Measurements from ENCODE around the gene SYPL2. TPM values are rescaled to one million over a fixed set of nuclear protein-coding genes. Genes with fewer than 3 reads are reported as not detected.

SYPL2 gene
- total RNA-seq, 1 donor from 2014 or later: 1.5 TPM

DNA sequence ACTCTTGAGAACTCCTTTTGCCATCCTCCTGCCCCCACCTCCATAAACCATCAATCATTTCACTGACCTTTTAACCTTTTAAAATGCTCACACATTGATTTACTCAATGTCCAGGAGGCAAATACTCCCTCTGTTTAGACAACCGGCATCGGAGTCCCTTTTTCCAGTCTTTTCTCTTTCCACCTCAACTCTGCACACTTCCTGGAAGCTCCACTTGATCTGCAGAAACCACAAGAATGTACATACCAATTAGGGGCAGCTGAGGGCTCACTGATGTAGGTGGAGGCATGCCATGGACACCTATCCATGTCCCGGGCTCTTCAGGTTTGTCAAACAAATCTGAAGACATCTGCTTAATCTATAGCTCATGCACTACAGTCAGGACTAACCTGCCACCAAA lies 48.5 kb downstream of the SYPL2 start:
- intact Hi-C loops (cut with DNase I): no loop called here
- H3K9me3 ChIP-seq: no peaks in the 10 kb centered on the region
- H3K4me1 ChIP-seq: peaks cover 7% of the 10 kb centered on the region
- no peaks in the 10 kb centered on the region for H3K36me3 ChIP-seq
- H3K27ac ChIP-seq: no peak overlapping the region
- no peak overlapping the region for H3K4me3 ChIP-seq
- no peaks in the 10 kb centered on the region for H3K27me3 ChIP-seq (ENCODE audit: low read depth)
- TF ChIP-seq, protein P1, sequence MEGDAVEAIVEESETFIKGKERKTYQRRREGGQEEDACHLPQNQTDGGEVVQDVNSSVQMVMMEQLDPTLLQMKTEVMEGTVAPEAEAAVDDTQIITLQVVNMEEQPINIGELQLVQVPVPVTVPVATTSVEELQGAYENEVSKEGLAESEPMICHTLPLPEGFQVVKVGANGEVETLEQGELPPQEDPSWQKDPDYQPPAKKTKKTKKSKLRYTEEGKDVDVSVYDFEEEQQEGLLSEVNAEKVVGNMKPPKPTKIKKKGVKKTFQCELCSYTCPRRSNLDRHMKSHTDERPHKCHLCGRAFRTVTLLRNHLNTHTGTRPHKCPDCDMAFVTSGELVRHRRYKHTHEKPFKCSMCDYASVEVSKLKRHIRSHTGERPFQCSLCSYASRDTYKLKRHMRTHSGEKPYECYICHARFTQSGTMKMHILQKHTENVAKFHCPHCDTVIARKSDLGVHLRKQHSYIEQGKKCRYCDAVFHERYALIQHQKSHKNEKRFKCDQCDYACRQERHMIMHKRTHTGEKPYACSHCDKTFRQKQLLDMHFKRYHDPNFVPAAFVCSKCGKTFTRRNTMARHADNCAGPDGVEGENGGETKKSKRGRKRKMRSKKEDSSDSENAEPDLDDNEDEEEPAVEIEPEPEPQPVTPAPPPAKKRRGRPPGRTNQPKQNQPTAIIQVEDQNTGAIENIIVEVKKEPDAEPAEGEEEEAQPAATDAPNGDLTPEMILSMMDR (IDR thresholded peaks at IDR 0.05): no peak
- no peak for ATAC-seq
- DNase-seq: no peak

DNA sequence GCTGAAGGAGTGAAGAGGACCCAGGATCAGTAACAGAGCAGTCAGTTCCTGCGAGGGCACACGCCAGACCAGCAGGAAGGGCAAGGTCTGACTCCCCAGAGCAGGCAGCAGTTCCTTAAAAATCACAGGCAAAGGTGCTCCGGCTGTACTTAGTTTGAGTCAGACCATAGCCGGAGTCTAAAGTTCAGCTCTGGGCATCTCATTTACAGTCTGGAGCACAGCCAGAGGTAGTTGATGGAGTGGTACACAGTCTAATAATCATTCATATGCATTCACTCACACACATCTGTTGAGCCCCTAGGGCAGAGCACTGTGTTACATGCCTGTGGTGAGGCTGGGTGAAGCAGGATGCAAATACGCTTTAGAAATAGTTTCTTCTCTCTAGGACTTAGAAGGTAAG lies 50.5 kb downstream of the SYPL2 start:
- H3K27ac ChIP-seq: no peak overlapping the region
- no peak for ATAC-seq
- H3K4me1 ChIP-seq: no peaks in the 10 kb centered on the region
- intact Hi-C loops (cut with DNase I): no loop called here
- TF ChIP-seq, protein P1 (IDR thresholded peaks at IDR 0.05): no peak
- no peak for DNase-seq
- no peaks in the 10 kb centered on the region for H3K36me3 ChIP-seq
- H3K9me3 ChIP-seq: no peaks in the 10 kb centered on the region
- H3K27me3 ChIP-seq (ENCODE audit: low read depth): no peaks in the 10 kb centered on the region
- no peak overlapping the region for H3K4me3 ChIP-seq

DNA sequence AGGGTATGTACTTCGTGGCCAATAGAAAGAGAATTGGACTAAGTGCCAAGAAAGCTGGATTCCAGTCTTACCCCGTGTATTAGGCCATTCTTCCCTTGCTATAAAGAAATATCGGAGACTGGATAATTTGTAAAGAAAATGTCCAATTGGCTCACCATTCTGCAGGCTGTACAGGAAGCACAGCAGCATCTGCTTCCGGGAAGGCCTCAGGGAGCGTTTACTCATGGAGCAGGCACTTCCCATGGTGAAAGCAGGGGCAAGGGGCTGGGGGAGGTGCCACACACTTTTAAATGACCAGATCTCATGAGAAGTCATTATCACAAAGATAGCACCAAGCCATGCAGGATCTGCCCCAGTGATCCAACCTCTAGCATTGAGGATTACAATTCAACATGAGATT lies 51.0 kb downstream of the SYPL2 start:
- Histone ChIP-seq H3K36me3 (no peaks in the 10 kb centered on the region), H3K27ac (no peak overlapping the region), H3K27me3 (ENCODE audit: low read depth) (no peaks in the 10 kb centered on the region), H3K9me3 (no peaks in the 10 kb centered on the region), H3K4me3 (no peak overlapping the region), H3K4me1 (no peaks in the 10 kb centered on the region)
- DNase-seq (no peak), ATAC-seq (no peak)
- intact Hi-C loops (cut with DNase I): no loop called here
- TF ChIP-seq, protein P1 (IDR thresholded peaks at IDR 0.05): no peak

DNA sequence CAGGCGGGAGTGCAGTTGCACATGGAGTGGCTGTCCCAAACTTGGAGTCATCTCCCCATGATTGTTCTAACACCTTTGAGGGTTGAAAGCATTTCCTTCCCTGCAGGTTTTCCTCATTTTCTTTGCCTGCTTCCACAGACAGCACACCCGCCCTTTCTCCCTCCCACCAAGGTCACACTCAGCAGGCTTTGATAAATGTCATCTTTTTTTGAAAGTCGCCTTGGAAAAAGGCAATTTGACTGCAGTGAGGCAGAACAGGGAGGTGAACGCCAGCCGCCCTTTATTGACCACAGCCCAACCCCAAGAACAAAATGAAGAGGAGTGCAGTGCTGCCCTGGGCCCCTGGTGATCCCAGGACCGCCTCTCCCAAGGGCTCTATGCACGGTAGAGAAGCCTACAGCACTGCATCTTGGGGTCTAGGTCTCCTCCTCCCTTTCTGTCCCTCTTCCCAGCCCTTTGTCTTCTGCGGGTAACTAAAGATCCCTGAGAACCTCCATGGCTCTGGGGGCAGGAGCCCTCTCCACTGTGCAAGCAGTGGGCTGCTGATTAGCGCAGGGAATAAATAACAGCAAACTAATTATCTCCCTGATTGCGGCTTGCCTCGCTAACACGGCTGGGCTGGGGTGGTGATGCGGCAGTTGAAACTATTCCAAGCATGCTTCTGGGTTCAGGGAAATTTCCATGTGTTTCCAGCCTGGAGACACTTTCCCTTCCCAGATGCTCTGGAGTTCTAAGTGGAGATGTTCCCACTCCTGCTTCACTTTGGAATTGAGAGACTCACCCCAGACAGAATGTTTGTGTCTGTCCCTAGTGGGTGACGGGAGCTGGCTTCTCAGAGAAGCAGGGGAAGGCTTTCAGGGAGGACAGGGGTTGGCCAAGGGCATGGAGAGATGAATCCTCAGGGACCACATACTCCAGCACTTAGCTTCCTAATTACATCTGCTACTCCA lies 54.9 kb downstream of the SYPL2 start:
- Histone ChIP-seq H3K27me3 (ENCODE audit: low read depth) (no peaks in the 10 kb centered on the region), H3K36me3 (no peaks in the 10 kb centered on the region), H3K27ac (no peak overlapping the region), H3K9me3 (no peaks in the 10 kb centered on the region), H3K4me3 (no peak overlapping the region), H3K4me1 (no peaks in the 10 kb centered on the region)
- intact Hi-C loops (cut with DNase I): no loop called here
- ATAC-seq (no peak), DNase-seq (no peak)
- TF ChIP-seq, protein P1 (IDR thresholded peaks at IDR 0.05): no peak

DNA sequence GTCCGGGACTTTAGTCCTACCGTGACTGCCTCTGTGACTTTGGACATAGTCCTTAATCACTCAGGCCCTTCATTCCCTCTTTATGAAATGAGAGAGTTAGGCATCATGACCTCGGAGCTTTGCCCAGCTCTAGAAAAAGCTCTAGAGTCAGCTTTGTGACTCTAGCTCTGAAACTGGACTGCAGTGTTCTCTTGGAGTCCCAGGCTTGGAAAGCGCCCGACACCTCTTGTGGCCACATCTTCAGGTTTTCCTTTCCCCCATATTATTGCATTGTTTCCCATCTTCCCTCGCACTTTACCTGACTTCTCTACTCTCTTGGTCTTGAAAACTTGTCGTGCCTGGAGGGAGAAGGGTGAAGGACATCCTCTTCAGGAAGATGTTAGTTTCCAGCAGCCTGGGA lies 55.7 kb downstream of the SYPL2 start:
- H3K27ac ChIP-seq: no peak overlapping the region
- intact Hi-C loops (cut with DNase I): no loop called here
- H3K36me3 ChIP-seq: no peaks in the 10 kb centered on the region
- H3K27me3 ChIP-seq (ENCODE audit: low read depth): no peaks in the 10 kb centered on the region
- DNase-seq (no peak), ATAC-seq (no peak)
- TF ChIP-seq, protein P1 (IDR thresholded peaks at IDR 0.05): no peak
- no peaks in the 10 kb centered on the region for H3K9me3 ChIP-seq
- no peak overlapping the region for H3K4me3 ChIP-seq
- H3K4me1 ChIP-seq: no peaks in the 10 kb centered on the region
